ENCODE measurements around the gene ARL4A.

DNA sequence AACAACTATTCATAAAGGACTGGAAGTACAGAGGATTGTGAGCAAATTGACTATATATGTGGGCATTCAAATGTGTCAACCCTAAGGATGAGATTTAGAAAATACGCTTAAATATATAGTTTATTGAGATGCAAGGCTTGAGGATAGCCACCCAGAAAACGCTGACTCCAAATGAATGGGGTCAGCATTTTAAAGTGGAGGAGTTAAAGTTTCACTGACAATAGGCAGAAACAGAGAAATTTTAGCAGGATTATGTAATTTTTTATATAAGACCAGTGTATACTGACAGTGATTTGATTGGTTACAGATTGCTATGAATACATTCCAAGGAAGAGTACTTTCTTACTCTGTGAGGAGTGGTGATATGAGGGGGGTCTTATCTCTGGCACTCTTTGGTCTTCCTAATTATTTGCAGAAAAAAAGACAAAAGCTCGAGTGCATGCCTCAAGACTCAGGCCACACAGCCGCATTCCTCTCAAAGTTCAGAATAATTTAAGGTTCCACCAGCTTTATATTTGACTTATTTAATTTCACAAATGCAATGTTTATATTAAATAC, 38.6 kb upstream of the ARL4A start:
- TF ChIP-seq, protein P1, sequence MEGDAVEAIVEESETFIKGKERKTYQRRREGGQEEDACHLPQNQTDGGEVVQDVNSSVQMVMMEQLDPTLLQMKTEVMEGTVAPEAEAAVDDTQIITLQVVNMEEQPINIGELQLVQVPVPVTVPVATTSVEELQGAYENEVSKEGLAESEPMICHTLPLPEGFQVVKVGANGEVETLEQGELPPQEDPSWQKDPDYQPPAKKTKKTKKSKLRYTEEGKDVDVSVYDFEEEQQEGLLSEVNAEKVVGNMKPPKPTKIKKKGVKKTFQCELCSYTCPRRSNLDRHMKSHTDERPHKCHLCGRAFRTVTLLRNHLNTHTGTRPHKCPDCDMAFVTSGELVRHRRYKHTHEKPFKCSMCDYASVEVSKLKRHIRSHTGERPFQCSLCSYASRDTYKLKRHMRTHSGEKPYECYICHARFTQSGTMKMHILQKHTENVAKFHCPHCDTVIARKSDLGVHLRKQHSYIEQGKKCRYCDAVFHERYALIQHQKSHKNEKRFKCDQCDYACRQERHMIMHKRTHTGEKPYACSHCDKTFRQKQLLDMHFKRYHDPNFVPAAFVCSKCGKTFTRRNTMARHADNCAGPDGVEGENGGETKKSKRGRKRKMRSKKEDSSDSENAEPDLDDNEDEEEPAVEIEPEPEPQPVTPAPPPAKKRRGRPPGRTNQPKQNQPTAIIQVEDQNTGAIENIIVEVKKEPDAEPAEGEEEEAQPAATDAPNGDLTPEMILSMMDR (IDR thresholded peaks at IDR 0.05), result no peak
- no peak for TF ChIP-seq ZFX (IDR thresholded peaks at IDR 0.05; ENCODE audit: borderline replicate concordance)

Data from 22Rv1 (cell line).